Right renal pelvis (tissue), 4 donors: ENCODE measurements around the gene INSYN1. TPM values are rescaled to one million over a fixed set of nuclear protein-coding genes. Genes with fewer than 3 reads are reported as not detected.

ENCODE experiments used
- DNase-seq, 4 donors: peaks; one replicate each; pipeline ENCODE4 v3.0.0-alpha.2; 2013; ENCODE audit warnings: low read depth in 4 of 4, low spot score in 3 of 4, missing footprints in 1 of 4
- polyA plus RNA-seq, 4 donors: library from polyadenylated mRNA; unstranded; fragments of 120-200 nt; gene quantifications; one replicate each; pipeline ENCODE4 v1.2.1, GENCODE V29; 2013; ENCODE audit not compliant: insufficient read length in 4 of 4

INSYN1 gene
- polyA plus RNA-seq, 4 donors, result 16.7 to 29.0 (median 21.8) TPM

- no peak for DNase-seq
These were observed 26.8 kb upstream of the INSYN1 start for GRCh38 chr15:73779974-73780373.

- DNase-seq, result no peak
These were observed 24.6 kb upstream of the INSYN1 start for GRCh38 chr15:73777741-73778140.

GRCh38 chr15:73773428-73773827 lies 20.3 kb upstream of the INSYN1 start:
- no peak for DNase-seq

- no peak for DNase-seq
These were observed 18.4 kb upstream of the INSYN1 start for GRCh38 chr15:73771385-73772045.

GRCh38 chr15:73770050-73770449 lies 16.9 kb upstream of the INSYN1 start:
- DNase-seq, result no peak

- no peak for DNase-seq
These were observed 14.8 kb upstream of the INSYN1 start for GRCh38 chr15:73767806-73768501.

- no peak for DNase-seq
These were observed 13.4 kb upstream of the INSYN1 start for GRCh38 chr15:73766598-73766997.

- no peak for DNase-seq
These were observed 12.6 kb upstream of the INSYN1 start for GRCh38 chr15:73765778-73766177.

- no peak for DNase-seq
These were observed 10.8 kb upstream of the INSYN1 start for GRCh38 chr15:73763931-73764330.

GRCh38 chr15:73760330-73761329 lies 7.5 kb upstream of the INSYN1 start:
- no peak for DNase-seq

GRCh38 chr15:73758461-73758860 lies 5.3 kb upstream of the INSYN1 start:
- DNase-seq, result no peak

- DNase-seq, result no peak
These were observed 4.4 kb upstream of the INSYN1 start for GRCh38 chr15:73757571-73757970.

- no peak for DNase-seq
These were observed 3.9 kb upstream of the INSYN1 start for GRCh38 chr15:73756947-73757513.

- no peak for DNase-seq
These were observed 3.2 kb upstream of the INSYN1 start for GRCh38 chr15:73756390-73756789.

GRCh38 chr15:73755946-73756345 lies 2.8 kb upstream of the INSYN1 start:
- DNase-seq, result no peak

- no peak for DNase-seq
These were observed 2.3 kb upstream of the INSYN1 start for GRCh38 chr15:73755481-73755880.

GRCh38 chr15:73754461-73754860 lies 1.3 kb upstream of the INSYN1 start:
- no peak for DNase-seq

- DNase-seq, result no peak
These were observed 351 bp downstream of the INSYN1 start for GRCh38 chr15:73752806-73753193.

GRCh38 chr15:73751899-73752805 lies 999 bp downstream of the INSYN1 start:
- no peak for DNase-seq

- no peak for DNase-seq
These were observed 1.6 kb downstream of the INSYN1 start for GRCh38 chr15:73751511-73751898.
